HT1080 (cell line): Measurements from ENCODE around the gene CDC25A. TPM values are rescaled to one million over a fixed set of nuclear protein-coding genes. Genes with fewer than 3 reads are reported as not detected.

Source experiments
- DNase-seq: peaks from one replicate; pipeline ENCODE4 v3.0.0-alpha.2; 2015; ENCODE audit warnings: low read depth
- total RNA-seq: library from RNA; depleted of rRNA; stranded (reverse); fragments of >200 nt; shearing (Covaris generic); gene quantifications from 2 replicates; pipeline ENCODE4 v1.2.3, GENCODE V29; 2014

Gene CDC25A
- total RNA-seq, 1 experiment from 2014 or later, result 43.4 TPM

DNA sequence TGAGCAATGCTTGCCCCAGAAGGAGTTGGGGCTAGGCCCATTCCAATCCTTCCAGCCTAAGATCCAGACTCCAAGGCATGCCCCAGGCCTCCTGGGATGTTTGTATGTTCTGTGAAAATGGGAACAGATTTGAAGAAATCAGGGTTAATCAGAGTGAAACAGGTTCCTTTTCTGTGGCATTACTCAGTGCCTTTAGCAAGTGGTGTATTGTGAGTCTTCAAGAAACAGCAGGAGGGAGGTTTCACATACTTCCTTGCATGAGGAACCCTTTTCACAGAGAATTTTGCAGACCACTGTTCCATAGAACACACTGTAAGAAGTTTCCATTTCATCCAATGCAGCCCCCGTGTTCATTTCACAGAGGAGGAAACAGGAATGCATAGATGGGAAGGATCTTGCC is 8.4 kb upstream of the CDC25A start:
- DNase-seq, result no peak

DNA sequence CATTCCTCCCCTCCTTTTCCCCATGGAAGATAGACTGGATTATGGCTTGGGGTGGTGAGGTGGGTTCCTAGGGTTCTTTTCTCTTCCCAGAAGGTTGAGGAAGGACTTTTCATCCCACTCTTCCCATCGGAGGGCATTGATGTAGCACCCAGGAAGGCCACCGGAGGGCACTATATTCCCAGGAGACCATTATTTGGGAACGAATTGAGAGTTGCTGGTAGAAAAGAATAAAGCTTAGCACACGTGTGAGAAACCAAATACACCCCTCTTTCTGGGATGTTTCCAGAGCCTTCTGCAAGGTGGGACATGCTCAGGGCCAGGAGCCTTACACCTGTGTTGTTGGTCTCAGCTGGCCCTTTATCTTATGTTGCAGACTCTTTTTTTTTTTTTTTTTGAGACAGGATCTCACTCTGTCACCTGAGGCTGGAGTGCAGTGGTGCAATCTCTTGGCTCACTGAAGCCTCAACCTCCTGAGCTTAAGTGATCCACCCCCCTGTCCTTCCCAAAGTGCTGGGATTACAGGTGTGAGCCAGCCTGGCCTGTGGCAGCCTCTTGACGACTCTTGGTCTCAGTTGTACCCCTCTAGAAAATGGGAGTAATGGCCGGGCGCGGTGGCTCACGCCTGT is 6.3 kb upstream of the CDC25A start:
- DNase-seq, result peak; percentile 60

DNA sequence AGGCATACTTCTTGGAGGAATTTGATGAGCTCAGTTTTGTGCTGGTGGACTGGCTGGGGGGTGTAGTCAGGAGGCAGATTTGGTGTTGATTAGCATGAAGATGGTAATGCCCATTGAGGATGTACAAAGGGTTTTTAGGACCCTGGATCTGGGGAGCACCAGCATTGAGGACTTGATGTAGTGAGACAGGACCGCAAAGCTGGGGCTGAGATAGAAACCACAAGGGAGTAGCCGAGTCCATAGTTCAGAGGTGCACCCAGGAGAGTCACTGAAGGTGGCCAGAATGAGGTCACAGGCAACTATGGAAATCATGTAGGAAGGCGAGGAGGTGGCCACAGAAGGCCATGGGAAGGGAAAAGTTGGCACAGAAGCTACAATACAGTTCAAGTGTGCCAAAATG is 2.7 kb upstream of the CDC25A start:
- DNase-seq, result no peak

DNA sequence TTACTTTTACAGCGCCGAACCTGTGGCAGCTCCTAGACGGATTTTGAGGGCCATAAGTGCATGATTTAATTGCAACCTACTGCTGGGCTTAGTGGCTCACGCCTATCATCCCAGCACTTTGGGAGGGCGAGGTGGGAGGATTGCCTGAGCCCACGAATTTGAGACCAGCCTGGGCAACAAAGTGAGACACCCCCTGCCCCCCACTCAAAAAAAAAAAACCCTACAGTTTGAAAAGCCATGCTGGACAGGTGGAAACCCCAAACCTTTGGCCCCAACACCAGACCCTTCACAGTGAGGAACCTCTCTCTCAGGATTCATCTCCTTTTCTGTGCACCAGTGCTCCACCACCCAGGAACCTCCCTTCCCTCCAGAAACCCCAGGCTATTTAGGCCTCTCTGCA is 1.1 kb upstream of the CDC25A start:
- no peak for DNase-seq

DNA sequence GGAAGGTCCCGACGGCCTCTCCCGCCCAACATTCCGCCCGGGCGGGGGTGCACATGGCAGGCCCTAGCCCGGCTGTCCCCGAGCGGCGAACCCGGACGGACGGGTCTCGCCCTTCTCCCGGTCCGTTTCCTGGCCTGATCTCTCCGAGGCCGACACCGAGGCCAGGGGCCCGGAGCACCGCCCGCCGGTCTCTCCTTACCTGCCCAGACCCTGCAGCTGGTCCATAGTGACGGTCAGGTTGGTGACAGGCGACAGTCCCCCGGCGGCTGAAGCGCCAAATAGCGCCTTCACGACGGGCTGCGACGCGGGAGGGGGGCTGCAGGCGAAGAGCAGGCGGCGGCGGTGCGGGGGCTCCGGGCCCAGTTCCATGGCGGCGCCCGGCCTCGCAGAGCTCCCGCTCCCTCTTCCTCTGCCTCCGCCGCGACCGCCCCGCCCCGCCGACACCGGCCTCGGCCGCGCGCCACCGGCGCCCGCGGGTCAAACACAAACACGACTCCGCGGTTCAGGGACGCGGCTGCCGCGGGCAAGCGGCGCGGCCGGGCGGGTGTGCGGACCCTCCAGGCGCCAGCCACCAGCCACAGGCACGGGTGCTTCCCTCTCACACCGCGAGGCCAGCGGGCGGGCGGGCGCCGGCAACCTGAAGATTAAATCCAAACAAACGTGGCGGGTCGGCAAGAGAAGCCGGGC is 495 bp downstream of the CDC25A start:
- peak; percentile 7 for DNase-seq

DNA sequence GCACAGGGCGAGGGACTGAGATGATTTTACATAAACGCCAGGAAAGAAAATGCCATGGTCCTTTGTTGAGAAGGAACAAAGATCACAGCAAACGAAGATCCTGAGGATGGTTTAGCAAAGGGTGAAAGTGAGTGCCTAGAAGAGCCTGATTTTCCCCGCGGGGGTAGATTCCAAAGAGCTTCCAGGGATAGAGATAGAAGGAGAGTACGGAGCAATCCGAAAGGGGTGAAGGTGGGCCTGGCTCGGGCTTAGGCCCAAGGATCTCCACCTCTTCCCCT is 977 bp downstream of the CDC25A start:
- DNase-seq, result peak; percentile 6

DNA sequence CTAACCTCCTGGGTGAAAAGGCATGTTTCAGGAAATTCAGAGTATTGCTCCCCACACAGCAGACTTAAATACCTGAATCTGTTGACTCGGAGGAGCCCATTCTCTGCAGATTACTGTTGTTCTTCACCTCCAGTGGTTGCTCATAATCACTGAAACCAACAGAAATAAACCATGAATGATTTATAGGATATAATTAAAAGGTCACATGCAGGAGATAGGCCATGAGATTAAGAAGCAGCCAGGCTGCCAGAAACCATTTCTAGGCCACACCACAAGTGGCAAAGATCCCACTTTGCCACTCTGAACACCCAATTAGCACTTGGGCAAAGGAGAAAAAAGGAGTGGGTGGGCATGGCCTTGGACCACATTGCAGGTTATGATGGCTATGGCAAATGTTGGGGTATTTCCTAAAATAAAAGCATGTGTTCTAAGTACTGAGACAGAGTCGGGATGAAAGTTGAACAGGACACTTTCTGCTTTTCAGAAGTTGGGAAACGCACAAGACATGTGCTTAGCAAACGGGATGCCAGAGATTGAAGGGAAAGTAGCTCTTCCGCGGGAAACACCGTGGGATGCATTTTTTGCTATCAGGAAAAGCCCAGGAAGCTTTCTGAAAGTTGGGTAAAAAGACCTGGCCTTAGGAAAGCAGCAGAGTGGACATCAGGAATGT is 1.5 kb downstream of the CDC25A start:
- DNase-seq, result peak; percentile 5

GRCh38 chr3:48185129-48185528 is 3.1 kb downstream of the CDC25A start:
- DNase-seq, result no peak

GRCh38 chr3:48184299-48184698 is 3.9 kb downstream of the CDC25A start:
- DNase-seq, result no peak

- no peak for DNase-seq
Observed at GRCh38 chr3:48180531-48181253, 7.5 kb downstream of the CDC25A start.

DNA sequence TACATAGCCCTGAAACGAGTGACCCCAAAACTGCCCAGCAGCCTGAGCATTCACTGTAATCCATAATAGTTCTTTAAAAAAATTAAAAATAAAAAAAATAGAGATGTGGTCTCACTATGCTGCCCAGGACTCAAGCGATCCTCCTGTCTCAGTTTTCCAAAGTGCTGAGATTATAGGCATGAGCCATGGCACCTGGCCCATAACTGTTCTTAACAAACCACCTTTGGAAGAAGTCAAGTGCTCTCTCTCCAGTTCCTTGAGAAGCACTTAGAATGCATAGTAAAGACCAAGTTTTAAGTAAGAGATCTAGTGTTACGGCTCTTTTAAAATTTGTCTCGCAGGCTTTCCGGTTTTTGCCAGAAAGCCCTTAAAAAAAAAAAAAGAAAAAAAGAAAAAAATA is 8.2 kb downstream of the CDC25A start:
- DNase-seq, result no peak

- DNase-seq, result no peak
Observed at GRCh38 chr3:48178072-48178471, 10.1 kb downstream of the CDC25A start.

DNA sequence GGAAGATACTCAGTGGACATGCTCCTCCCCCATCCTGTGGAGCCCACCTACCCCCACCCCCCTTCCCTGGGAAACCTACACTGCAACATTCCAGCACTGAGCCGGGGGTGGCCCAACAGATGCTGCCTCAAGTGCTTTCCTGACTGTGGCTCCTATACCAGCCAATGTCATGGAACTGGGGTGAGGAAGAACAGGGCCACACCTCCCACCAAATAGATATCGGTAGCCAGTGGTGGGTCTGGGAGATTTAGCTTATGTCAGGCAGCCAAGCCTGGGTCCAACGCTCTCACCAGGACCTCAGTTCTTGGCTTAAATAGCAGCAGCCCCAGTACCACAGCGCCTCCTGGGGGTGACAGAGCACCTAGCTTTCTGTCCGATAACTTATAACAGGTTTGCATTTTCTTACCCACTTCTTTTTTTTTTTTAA is 30.3 kb downstream of the CDC25A start:
- peak; percentile 32 for DNase-seq

- peak; percentile 47 for DNase-seq
Observed at GRCh38 chr3:48157202-48157840, 30.9 kb downstream of the CDC25A start.

DNA sequence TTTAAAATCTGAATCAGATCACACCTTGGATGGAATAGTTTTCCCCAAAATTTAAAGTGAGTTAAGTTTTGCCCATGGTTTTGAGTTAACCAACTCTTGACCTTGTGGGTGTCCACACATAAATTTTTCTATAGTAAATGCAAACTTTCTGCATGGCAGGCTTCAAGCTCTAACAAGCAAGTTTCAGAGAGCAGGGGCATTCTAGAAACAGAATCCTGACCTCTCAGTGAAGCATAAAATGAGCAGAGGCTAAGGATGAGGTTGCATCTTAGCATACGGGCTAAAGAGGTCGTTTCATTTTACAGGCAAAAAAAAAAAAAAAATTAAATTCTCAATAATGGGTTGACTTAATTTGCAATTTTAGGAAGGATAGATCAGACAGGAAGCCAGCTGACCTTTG is 32.1 kb downstream of the CDC25A start:
- DNase-seq, result no peak

DNA sequence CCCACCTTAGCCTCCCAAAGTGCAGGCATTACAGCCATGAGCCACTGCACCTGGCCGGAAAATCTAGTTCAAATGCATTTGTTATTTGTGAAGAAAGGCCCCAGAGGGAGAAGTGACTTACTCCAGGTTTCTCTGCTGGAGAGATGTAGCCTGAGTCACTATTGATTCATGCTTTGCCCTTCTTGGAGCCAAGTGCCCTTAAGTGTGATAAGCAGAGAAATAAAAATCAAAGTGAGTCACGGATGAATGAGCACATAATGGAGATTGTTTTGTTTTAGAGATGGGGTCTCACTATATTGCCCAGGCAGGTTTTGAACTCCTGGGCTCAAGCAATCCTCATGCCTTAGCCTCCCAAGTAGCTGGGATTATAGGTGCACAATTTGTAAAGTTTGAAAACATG is 33.1 kb downstream of the CDC25A start:
- DNase-seq, result peak; percentile 87

DNA sequence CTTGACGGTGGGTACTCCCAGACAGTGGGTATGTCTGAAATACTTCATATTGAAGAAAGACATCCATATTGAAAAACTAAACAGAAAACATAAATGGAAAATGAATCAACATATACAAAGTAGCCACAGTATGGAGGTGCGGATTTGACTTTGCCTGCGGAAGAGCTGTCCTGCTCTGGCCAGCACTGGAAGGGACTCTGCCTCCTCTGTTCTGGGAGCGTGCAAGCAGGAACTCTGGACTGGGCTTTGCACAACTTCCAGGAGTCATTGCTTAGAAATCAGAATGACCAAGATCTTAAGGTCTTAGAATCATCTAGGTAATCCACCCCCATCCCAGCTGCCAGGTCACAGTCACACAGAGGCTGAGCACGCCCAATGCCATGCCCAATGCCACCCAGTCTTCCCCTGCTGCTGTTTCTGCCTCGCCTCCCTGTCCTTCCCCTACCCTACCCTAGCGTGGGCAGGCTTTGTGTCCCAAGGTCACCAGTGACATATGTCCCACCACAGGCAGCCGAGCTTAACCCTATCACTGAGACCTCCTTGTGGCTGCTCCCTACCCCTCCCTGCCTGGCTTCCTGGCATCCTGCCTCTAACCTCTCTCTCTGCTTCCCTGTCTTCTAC is 36.3 kb downstream of the CDC25A start:
- DNase-seq, result no peak

GRCh38 chr3:48151058-48151806 is 37.0 kb downstream of the CDC25A start:
- peak; percentile 83 for DNase-seq

DNA sequence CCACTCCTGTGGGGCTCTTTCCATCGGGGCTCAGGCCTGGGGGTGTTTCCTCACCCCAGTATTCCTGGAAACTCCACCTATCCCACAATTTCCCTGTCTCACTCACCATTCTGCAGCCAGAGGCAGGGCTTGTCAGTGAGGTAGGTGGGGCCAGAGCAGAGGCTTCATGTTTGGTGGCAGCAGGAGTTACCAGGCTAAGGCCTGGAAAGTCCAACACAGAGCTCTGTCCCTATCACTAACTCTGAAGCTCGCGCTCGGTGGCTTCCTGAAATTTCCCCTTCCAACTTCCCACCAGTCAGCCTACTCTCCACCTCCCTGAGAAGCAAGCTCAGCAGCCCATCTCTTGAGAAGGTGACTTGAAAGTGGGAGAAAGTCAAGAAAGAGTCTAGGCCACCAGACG is 44.2 kb downstream of the CDC25A start:
- no peak for DNase-seq

DNA sequence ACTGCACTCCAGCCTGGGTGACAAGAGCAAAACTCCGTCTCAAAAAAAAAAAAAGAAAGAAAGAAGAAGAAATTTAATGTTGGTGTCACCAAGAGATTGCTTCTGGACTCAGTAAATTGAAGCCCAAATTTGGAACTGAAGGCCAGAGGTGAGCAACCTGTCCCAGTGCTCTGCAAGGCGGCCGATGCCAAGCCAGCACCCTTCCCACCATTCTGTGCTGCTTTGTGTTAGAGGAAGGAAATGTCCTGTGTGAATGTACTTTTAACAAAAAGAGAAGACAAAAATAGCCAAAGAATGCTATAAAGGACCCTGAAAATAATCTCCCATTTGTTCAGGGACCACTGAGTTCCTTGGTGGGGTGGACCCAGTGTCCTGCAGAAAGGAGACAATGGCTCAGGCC is 44.6 kb downstream of the CDC25A start:
- no peak for DNase-seq
